ENCODE data around the gene ANP32D. TPM values are rescaled to one million over a fixed set of nuclear protein-coding genes. Genes with fewer than 3 reads are reported as not detected.
"Not testable (repeated sequence)": the region's sequence is repeated elsewhere in the genome, so short reads cannot be mapped to it uniquely, and the experiment has no call there.

The ANP32D gene
- not detected for total RNA-seq

- Mint-ChIP-seq H3K9me3 (peaks cover 41% of the 10 kb centered on the region), H3K4me1 (ENCODE audit: low read depth) (no peaks in the 10 kb centered on the region), H3K4me3 (no peak within 1 kb of the TSS), H3K27ac (no peak within 1 kb of the TSS), H3K27me3 (peaks cover 22% of the 10 kb centered on the region), H3K36me3 (peaks cover 12% of the 10 kb centered on the region)
- ChIA-PET CTCF (no interaction called here), POLR2A (no interaction called here)
- no peak for DNase-seq
- intact Hi-C loops (cut with micrococcal nuclease) = no loop called here
Observed at GRCh38 chr12:48472259-48472658, at the start of gene ANP32D. Gene ANP32D, plus strand, starts transcription at chr12:48472559. Its CDS starts 106 bp downstream, at chr12:48472665.

- Mint-ChIP-seq H3K27me3 (peaks cover 2% of the 10 kb centered on the region), H3K36me3 (no peaks in the 10 kb centered on the region)
- CTCF ChIA-PET = no interaction called here
Observed at GRCh38 chr12:48423171-48423570, 49.2 kb upstream of the ANP32D start.

GRCh38 chr12:48424644-48425043 is 47.7 kb upstream of the ANP32D start:
- Mint-ChIP-seq H3K4me3 (no peak overlapping the region), H3K27ac (no peak overlapping the region), H3K36me3 (peaks cover 2% of the 10 kb centered on the region), H3K4me1 (ENCODE audit: low read depth) (no peaks in the 10 kb centered on the region), H3K27me3 (peaks cover 15% of the 10 kb centered on the region), H3K9me3 (no peaks in the 10 kb centered on the region)
- ChIA-PET CTCF (no interaction called here), POLR2A (no interaction called here)
- peak; percentile 20 for DNase-seq
- intact Hi-C loops (cut with micrococcal nuclease) = no loop called here

More at GRCh38 chr12:48423171-48423570, 49.2 kb upstream of the ANP32D start:
- DNase-seq = no peak
- intact Hi-C loops (cut with micrococcal nuclease) = no loop called here
- no peaks in the 10 kb centered on the region for H3K9me3 Mint-ChIP-seq
- POLR2A ChIA-PET = no interaction called here
- no peak overlapping the region for H3K27ac Mint-ChIP-seq
- H3K4me1 Mint-ChIP-seq (ENCODE audit: low read depth) = no peaks in the 10 kb centered on the region
- no peak overlapping the region for H3K4me3 Mint-ChIP-seq

GRCh38 chr12:48434016-48434415 is 38.3 kb upstream of the ANP32D start:
- DNase-seq; intact Hi-C loops (cut with micrococcal nuclease); H3K9me3 Mint-ChIP-seq; CTCF ChIA-PET; H3K4me1 Mint-ChIP-seq (ENCODE audit: low read depth); H3K36me3 Mint-ChIP-seq; POLR2A ChIA-PET; H3K27ac Mint-ChIP-seq; H3K4me3 Mint-ChIP-seq: not testable (repeated sequence)
- H3K27me3 Mint-ChIP-seq = peaks cover 14% of the 10 kb centered on the region

- CTCF ChIA-PET = no interaction called here
- no peak overlapping the region for H3K27ac Mint-ChIP-seq
- no peaks in the 10 kb centered on the region for H3K27me3 Mint-ChIP-seq
- no peaks in the 10 kb centered on the region for H3K9me3 Mint-ChIP-seq
- POLR2A ChIA-PET = no interaction called here
- no peak for DNase-seq
- no peaks in the 10 kb centered on the region for H3K36me3 Mint-ChIP-seq
- H3K4me1 Mint-ChIP-seq (ENCODE audit: low read depth) = peaks cover 6% of the 10 kb centered on the region
- H3K4me3 Mint-ChIP-seq = no peak overlapping the region
- intact Hi-C loops (cut with micrococcal nuclease) = no loop called here
Observed at GRCh38 chr12:48441069-48441468, 31.3 kb upstream of the ANP32D start.

GRCh38 chr12:48442179-48442847 is 30.0 kb upstream of the ANP32D start:
- Mint-ChIP-seq H3K9me3 (no peaks in the 10 kb centered on the region), H3K4me3 (no peak overlapping the region), H3K36me3 (no peaks in the 10 kb centered on the region), H3K4me1 (ENCODE audit: low read depth) (peaks cover 8% of the 10 kb centered on the region), H3K27ac (no peak overlapping the region), H3K27me3 (no peaks in the 10 kb centered on the region)
- intact Hi-C loops (cut with micrococcal nuclease) = no loop called here
- ChIA-PET POLR2A (no interaction called here), CTCF (no interaction called here)
- no peak for DNase-seq

GRCh38 chr12:48445538-48445937 is 26.8 kb upstream of the ANP32D start:
- CTCF ChIA-PET = interaction anchor here (1.6 kb wide), 1 partner anchor 10 kb away, joined by 4 read pairs; no protein-coding TSS in a partner anchor
- H3K36me3 Mint-ChIP-seq = peaks cover 7% of the 10 kb centered on the region
- intact Hi-C loops (cut with micrococcal nuclease) = no loop called here
- no peak for DNase-seq
- POLR2A ChIA-PET = no interaction called here
- no peak overlapping the region for H3K4me3 Mint-ChIP-seq
- no peak overlapping the region for H3K27ac Mint-ChIP-seq
- peaks cover 8% of the 10 kb centered on the region for H3K4me1 Mint-ChIP-seq (ENCODE audit: low read depth)
- no peaks in the 10 kb centered on the region for H3K27me3 Mint-ChIP-seq
- peaks cover 8% of the 10 kb centered on the region for H3K9me3 Mint-ChIP-seq

- H3K27me3 Mint-ChIP-seq = no peaks in the 10 kb centered on the region
- no peak overlapping the region for H3K27ac Mint-ChIP-seq
- peaks cover 7% of the 10 kb centered on the region for H3K36me3 Mint-ChIP-seq
- H3K4me3 Mint-ChIP-seq = no peak overlapping the region
- intact Hi-C loops (cut with micrococcal nuclease) = no loop called here
- H3K4me1 Mint-ChIP-seq (ENCODE audit: low read depth) = peaks cover 8% of the 10 kb centered on the region
- peaks cover 8% of the 10 kb centered on the region for H3K9me3 Mint-ChIP-seq
- POLR2A ChIA-PET = no interaction called here
- DNase-seq = no peak
- CTCF ChIA-PET = interaction anchor here (0.9 to 1.6 kb wide), 2 partner anchors 10 to 97 kb away, joined by 3 to 4 read pairs; no protein-coding TSS in a partner anchor
Observed at GRCh38 chr12:48446161-48446776, 26.1 kb upstream of the ANP32D start.

GRCh38 chr12:48447755-48448154 is 24.6 kb upstream of the ANP32D start:
- DNase-seq = no peak
- Mint-ChIP-seq H3K27ac (no peak overlapping the region), H3K4me3 (no peak overlapping the region), H3K9me3 (peaks cover 8% of the 10 kb centered on the region), H3K27me3 (no peaks in the 10 kb centered on the region), H3K36me3 (peaks cover 7% of the 10 kb centered on the region), H3K4me1 (ENCODE audit: low read depth) (peaks cover 8% of the 10 kb centered on the region)
- ChIA-PET POLR2A (no interaction called here), CTCF (no interaction called here)
- intact Hi-C loops (cut with micrococcal nuclease) = no loop called here

GRCh38 chr12:48451372-48451771 is 21.0 kb upstream of the ANP32D start:
- no peak for DNase-seq
- ChIA-PET CTCF (no interaction called here), POLR2A (no interaction called here)
- Mint-ChIP-seq H3K36me3 (peaks cover 7% of the 10 kb centered on the region), H3K27ac (no peak overlapping the region), H3K4me3 (no peak overlapping the region), H3K9me3 (peaks cover 8% of the 10 kb centered on the region), H3K27me3 (no peaks in the 10 kb centered on the region), H3K4me1 (ENCODE audit: low read depth) (no peaks in the 10 kb centered on the region)
- intact Hi-C loops (cut with micrococcal nuclease) = no loop called here

- H3K27me3 Mint-ChIP-seq; H3K36me3 Mint-ChIP-seq; H3K27ac Mint-ChIP-seq; H3K4me3 Mint-ChIP-seq; H3K9me3 Mint-ChIP-seq; intact Hi-C loops (cut with micrococcal nuclease); POLR2A ChIA-PET; DNase-seq; H3K4me1 Mint-ChIP-seq (ENCODE audit: low read depth): not testable (repeated sequence)
- CTCF ChIA-PET = interaction anchor here (0.6 to 1.4 kb wide), 2 partner anchors 165 to 263 kb away, joined by 3 to 7 read pairs; no protein-coding TSS in a partner anchor
Observed at GRCh38 chr12:48452961-48453360, 19.4 kb upstream of the ANP32D start.

- Mint-ChIP-seq H3K36me3 (peaks cover 3% of the 10 kb centered on the region), H3K9me3 (peaks cover 5% of the 10 kb centered on the region), H3K4me1 (ENCODE audit: low read depth) (no peaks in the 10 kb centered on the region), H3K27me3 (no peaks in the 10 kb centered on the region), H3K4me3 (no peak overlapping the region), H3K27ac (no peak overlapping the region)
- ChIA-PET CTCF (interaction anchor here (0.6 to 1.3 kb wide), 4 partner anchors 106 to 257 kb away, joined by 3 to 4 read pairs (median 3); no protein-coding TSS in a partner anchor), POLR2A (no interaction called here)
- no peak for DNase-seq
- intact Hi-C loops (cut with micrococcal nuclease) = no loop called here
Observed at GRCh38 chr12:48454667-48455066, 17.7 kb upstream of the ANP32D start.

GRCh38 chr12:48455116-48455515 is 17.2 kb upstream of the ANP32D start:
- Mint-ChIP-seq H3K4me3 (no peak overlapping the region), H3K4me1 (ENCODE audit: low read depth) (no peaks in the 10 kb centered on the region), H3K9me3 (peaks cover 2% of the 10 kb centered on the region), H3K27ac (no peak overlapping the region), H3K36me3 (peaks cover under 1% of the 10 kb centered on the region), H3K27me3 (no peaks in the 10 kb centered on the region)
- ChIA-PET POLR2A (no interaction called here), CTCF (interaction anchor here (0.8 to 1.7 kb wide), 3 partner anchors 9 to 265 kb away, joined by 3 to 4 read pairs (median 3); no protein-coding TSS in a partner anchor)
- no peak for DNase-seq
- intact Hi-C loops (cut with micrococcal nuclease) = no loop called here

Measured in activated CD4-positive, alpha-beta memory T cell treated with anti-CD3 and anti-CD28 coated beads for 36 hours (primary cell).